Mucosa of descending colon (tissue), 3 donors: ENCODE measurements around the gene PPP6R3. TPM values are rescaled to one million over a fixed set of nuclear protein-coding genes. Genes with fewer than 3 reads are reported as not detected.

ENCODE experiments used
- ATAC-seq: fragments of 200-7000 bp; cut with Tn5 transposase; one replicate; pipeline ENCODE4 v1.9.1; 2020; ENCODE audit warnings: mild to moderate bottlenecking, moderate library complexity
- DNase-seq, 3 donors: peaks; one replicate each; pipeline ENCODE4 v3.0.0-alpha.2; 2020
- H3K36me3 ChIP-seq: fragments of 200-600 bp; one replicate; pipeline ENCODE4 v1.8.0; 2021; ENCODE audit warnings: low read depth, mild to moderate bottlenecking
- H3K4me1 ChIP-seq: fragments of 200-600 bp; one replicate; pipeline ENCODE4 v1.8.0; 2021; ENCODE audit warnings: low read depth, mild to moderate bottlenecking
- H3K4me3 ChIP-seq: fragments of 200-600 bp; one replicate; pipeline ENCODE4 v1.8.0; 2021; ENCODE audit warnings: mild to moderate bottlenecking
- H3K9me3 ChIP-seq: fragments of 200-600 bp; one replicate; pipeline ENCODE4 v1.8.0; 2021; ENCODE audit warnings: mild to moderate bottlenecking
- CTCF ChIP-seq: fragments of 200-600 bp; IDR thresholded peaks from one replicate; pipeline ENCODE4 v1.8.0; 2022; ENCODE audit warnings: antibody characterized with exemption, mild to moderate bottlenecking
- intact Hi-C, 2 donors: fragments of 100-400 bp; cut with DNase I in 1 of 2; cut with micrococcal nuclease in 1 of 2; formaldehyde crosslinking; loops; one replicate each; pipeline versions ENCODE4 v1.11.0 to v1.11.1; 2022; cut with DNase I, micrococcal nuclease
- total RNA-seq, 3 donors: library from RNA; stranded (reverse); fragmentation: NEBNext Ultra II Directional in 2 of 3; extraction: Animal tissue kit (Norgen Biotek cat#: 25700) in 2 of 3; gene quantifications; one replicate each; pipeline versions ENCODE4 v1.2.1 to v1.2.4, GENCODE V29; 2021 to 2023
- donor health status: DM: no; HTN: no; CAD: no; lungs with moderate emphysema.
- donor health status: DM: no; HTN: no; CAD: no.
- donor health status: DM: no; HTN: yes; CAD: no.

The PPP6R3 gene
- total RNA-seq, 3 donors from 2014 or later: 107 to 141 (median 115) TPM

GRCh38 chr11:68506908-68507307 is 46.4 kb downstream of the PPP6R3 start:
- Histone ChIP-seq H3K9me3 (no peaks in the 10 kb centered on the region), H3K4me3 (no peak overlapping the region), H3K4me1 (peaks cover 11% of the 10 kb centered on the region), H3K36me3 (no peaks in the 10 kb centered on the region)
- DNase-seq (no peak), ATAC-seq (no peak)
- intact Hi-C loops: no loop called here
- TF ChIP-seq CTCF: no peak

DNA sequence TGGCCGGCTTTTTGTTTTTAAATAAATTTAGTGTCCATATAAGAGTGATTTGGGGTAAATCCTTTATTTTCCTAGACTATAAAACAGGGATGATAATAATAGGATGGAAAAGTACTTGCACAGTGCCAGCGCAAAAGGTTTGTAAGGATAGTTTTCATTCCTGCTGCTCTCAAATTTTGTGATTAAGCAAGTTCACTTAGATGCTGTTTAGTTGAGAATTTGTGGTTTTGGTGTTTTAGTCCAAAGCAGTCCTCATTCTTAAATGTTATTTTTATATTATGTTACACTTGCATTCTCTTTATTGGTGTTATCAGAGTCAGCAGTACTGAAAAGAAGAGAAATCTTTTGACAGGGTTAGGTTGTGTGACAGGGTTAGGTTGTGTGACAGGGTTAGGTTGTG is 47.9 kb downstream of the PPP6R3 start:
- H3K4me1 ChIP-seq: peaks cover 11% of the 10 kb centered on the region
- H3K4me3 ChIP-seq: no peak overlapping the region
- H3K9me3 ChIP-seq: no peaks in the 10 kb centered on the region
- TF ChIP-seq CTCF: no peak
- DNase-seq (no peak), ATAC-seq (no peak)
- intact Hi-C loops: no loop called here
- H3K36me3 ChIP-seq: no peaks in the 10 kb centered on the region

GRCh38 chr11:68509066-68509465 is 48.5 kb downstream of the PPP6R3 start:
- DNase-seq: no peak
- Histone ChIP-seq H3K4me1 (peaks cover 11% of the 10 kb centered on the region), H3K4me3 (no peak overlapping the region), H3K9me3 (no peaks in the 10 kb centered on the region), H3K36me3 (no peaks in the 10 kb centered on the region)
- intact Hi-C loops: no loop called here
- ATAC-seq: no peak
- TF ChIP-seq CTCF: no peak

DNA sequence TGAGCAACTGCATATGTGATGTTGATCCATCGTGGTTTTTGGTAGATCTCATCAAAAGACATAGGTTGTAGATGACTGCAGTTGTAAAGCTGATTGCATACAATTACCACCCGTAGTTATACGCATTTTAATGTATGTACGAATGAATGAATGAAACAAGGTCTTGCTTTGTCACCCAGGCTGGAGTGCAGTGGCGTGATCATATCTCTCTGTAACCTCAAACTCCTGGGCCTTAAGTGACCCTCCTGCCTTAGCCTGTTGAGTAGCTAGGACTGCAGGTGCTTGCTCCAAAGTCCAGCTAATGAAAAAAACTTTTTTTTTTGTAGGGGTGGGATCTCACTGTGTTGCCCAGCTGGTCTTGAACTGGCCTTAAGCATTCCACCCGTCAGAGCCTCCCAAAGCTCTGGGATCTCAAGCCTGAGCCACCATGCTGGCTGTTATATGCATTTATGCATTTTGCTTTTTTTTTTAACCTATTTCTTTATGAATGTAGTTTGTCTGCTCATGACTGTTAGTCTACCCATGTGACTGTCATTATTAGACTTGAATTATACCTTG is 53.5 kb downstream of the PPP6R3 start:
- intact Hi-C loops: no loop called here
- Histone ChIP-seq H3K9me3 (no peaks in the 10 kb centered on the region), H3K36me3 (no peaks in the 10 kb centered on the region), H3K4me3 (no peak overlapping the region), H3K4me1 (no peaks in the 10 kb centered on the region)
- DNase-seq (no peak), ATAC-seq (no peak)
- TF ChIP-seq CTCF: no peak

DNA sequence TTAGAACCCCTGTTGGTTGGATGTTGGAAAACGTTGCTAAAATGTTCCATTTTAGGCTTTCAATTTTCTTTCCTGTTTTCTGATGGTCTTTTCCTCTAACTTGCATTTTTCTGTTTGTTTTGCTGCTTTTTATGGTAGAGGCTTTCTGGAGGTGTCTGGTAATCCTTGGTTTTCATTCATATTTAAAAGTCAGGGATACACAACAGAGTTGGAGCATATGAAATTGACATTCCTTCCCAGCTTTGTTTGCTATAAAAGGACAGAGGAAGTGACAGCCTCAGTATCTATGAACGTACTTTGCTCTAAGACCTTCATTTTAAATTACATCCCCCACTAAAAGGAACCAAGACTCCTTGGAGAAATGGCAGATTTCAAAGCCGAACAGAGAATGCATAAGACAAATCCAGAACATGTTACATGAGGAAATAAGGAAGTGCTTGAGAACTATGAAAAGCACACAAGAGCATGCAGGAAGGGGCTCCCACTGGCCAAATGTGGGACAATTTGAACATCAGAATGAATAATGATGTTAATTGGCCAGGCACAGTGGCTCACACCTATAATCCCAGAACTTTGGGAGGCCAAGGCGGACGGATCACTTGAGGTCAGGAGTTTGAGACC is 56.7 kb downstream of the PPP6R3 start:
- Histone ChIP-seq H3K9me3 (no peaks in the 10 kb centered on the region), H3K36me3 (no peaks in the 10 kb centered on the region), H3K4me1 (peaks cover 9% of the 10 kb centered on the region), H3K4me3 (no peak overlapping the region)
- intact Hi-C loops: no loop called here
- DNase-seq (no peak), ATAC-seq (no peak)
- TF ChIP-seq CTCF: no peak
